SJCRH30 (cell line): ENCODE data around the gene POFUT2. TPM values are rescaled to one million over a fixed set of nuclear protein-coding genes. Genes with fewer than 3 reads are reported as not detected.

Experiments used
- DNase-seq, 2 experiments: peaks; one replicate each; pipeline ENCODE4 v3.0.0-alpha.2; 2015 to 2020
- H3K27ac ChIP-seq: fragments of 250-450 bp; sonication (Bioruptor Pico); 2 replicates; pipeline ENCODE4 v1.5.1; 2020; ENCODE audit warnings: mild to moderate bottlenecking, moderate library complexity
- H3K27me3 ChIP-seq: fragments of 250-450 bp; sonication (Bioruptor Pico); 2 replicates; pipeline ENCODE4 v1.5.1; 2020; ENCODE audit warnings: mild to moderate bottlenecking, moderate library complexity
- H3K36me3 ChIP-seq: fragments of 250-450 bp; sonication (Bioruptor Pico); 2 replicates; pipeline ENCODE4 v1.5.1; 2020; ENCODE audit warnings: mild to moderate bottlenecking, moderate library complexity
- H3K4me1 ChIP-seq: fragments of 250-450 bp; sonication (Bioruptor Pico); 2 replicates; pipeline ENCODE4 v1.5.1; 2020; ENCODE audit warnings: mild to moderate bottlenecking, moderate library complexity
- H3K4me3 ChIP-seq: fragments of 250-450 bp; sonication (Bioruptor Pico); 2 replicates; pipeline ENCODE4 v1.5.1; 2020; ENCODE audit warnings: mild to moderate bottlenecking, moderate library complexity
- H3K9me3 ChIP-seq: fragments of 250-450 bp; sonication (Bioruptor Pico); replicated peaks from 2 replicates; pipeline ENCODE4 v1.5.1; 2020; ENCODE audit warnings: mild to moderate bottlenecking, moderate library complexity
- total RNA-seq: library from RNA; depleted of rRNA; stranded (reverse); fragments of >200 nt; shearing (Covaris generic); gene quantifications from 2 replicates; pipeline ENCODE4 v1.2.3, GENCODE V29; 2014; rRNA removed

POFUT2 gene
- total RNA-seq, 1 experiment from 2014 or later = 16.5 TPM

DNA sequence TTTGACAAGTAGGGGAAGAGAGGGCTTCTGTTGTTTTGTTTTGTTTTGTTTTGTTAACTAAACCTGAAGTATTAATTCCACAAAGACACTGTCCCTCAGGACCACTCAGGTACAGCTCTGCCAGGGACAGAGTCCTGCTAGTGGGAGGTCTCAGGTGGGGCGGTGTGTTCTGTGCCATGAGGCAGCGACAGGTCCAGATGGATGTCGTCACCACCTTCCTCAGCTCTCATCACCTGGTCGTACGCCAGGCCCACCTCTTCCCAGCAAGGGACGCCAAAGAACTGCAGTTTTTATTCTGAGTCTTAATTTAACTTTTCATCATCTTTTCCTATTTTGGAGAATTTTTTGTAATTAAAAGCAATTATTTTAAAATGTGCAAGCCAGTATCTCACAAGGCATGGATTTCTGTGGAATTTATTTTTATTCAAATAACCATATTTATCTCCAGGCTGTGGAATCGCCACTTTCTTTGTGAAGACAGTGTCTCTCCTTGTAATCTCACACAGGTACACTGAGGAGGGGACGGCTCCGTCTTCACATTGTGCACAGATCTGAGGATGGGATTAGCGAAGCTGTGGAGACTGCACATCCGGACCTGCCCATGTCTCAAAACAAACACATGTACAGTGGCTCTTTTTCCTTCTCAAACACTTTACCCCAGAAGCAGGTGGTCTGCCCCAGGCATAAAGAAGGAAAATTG lies 62.5 kb downstream of the POFUT2 start:
- Histone ChIP-seq H3K27me3 (no peaks in the 10 kb centered on the region), H3K36me3 (0 out of 2 replicates have a peak, but pooled peaks cover under 1% of the 10 kb centered on the region), H3K9me3 (no peaks in the 10 kb centered on the region)

DNA sequence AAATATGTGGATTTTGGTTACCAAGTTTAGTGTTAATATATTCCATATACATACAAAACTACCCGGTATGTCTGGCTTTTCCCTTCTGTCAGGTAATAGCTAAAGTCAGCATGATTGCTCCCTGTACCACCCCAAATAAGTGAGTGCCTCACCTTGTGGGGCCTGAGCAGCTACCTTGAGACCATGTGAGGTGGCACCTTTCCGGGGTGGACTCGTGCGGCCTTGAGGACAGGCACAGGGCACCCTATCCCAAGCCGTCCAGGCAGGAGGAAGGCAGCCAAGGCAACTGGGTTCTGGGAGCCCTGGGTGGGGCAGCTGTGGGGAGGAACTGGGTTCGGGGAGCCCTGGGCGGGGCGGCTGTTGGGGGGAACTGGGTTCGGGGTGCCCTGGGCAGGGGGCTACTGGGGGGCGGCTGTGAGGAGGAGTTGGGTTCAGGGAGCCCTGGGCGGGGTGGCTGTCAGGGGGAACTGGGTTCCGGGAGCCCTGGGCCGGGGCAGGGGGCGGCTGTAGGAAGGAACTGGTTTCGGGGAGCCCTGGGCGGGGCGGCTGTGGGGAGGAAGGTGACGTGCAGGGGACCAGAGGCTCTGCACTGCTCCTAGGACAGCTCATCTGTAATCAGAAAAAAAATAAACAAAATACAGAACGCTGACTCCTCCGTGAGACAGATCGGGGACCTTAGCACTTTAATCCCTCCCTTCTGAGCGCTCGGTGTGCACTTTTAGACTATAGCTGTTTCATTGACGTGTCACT lies 63.3 kb downstream of the POFUT2 start:
- Histone ChIP-seq H3K4me3 (no peak overlapping the region), H3K27me3 (no peaks in the 10 kb centered on the region), H3K36me3 (0 out of 2 replicates have a peak, but pooled peaks cover 4% of the 10 kb centered on the region), H3K27ac (no peak overlapping the region), H3K4me1 (peaks cover 10% of the 10 kb centered on the region; the same call in 1 of the 2 replicates), H3K9me3 (no peaks in the 10 kb centered on the region)
- DNase-seq = no peak

More for the DNA sequence above, 62.5 kb downstream of the POFUT2 start:
- H3K27ac ChIP-seq = no peak overlapping the region
- peaks cover 10% of the 10 kb centered on the region; the same call in 1 of the 2 replicates for H3K4me1 ChIP-seq
- DNase-seq = no peak
- H3K4me3 ChIP-seq = no peak overlapping the region

DNA sequence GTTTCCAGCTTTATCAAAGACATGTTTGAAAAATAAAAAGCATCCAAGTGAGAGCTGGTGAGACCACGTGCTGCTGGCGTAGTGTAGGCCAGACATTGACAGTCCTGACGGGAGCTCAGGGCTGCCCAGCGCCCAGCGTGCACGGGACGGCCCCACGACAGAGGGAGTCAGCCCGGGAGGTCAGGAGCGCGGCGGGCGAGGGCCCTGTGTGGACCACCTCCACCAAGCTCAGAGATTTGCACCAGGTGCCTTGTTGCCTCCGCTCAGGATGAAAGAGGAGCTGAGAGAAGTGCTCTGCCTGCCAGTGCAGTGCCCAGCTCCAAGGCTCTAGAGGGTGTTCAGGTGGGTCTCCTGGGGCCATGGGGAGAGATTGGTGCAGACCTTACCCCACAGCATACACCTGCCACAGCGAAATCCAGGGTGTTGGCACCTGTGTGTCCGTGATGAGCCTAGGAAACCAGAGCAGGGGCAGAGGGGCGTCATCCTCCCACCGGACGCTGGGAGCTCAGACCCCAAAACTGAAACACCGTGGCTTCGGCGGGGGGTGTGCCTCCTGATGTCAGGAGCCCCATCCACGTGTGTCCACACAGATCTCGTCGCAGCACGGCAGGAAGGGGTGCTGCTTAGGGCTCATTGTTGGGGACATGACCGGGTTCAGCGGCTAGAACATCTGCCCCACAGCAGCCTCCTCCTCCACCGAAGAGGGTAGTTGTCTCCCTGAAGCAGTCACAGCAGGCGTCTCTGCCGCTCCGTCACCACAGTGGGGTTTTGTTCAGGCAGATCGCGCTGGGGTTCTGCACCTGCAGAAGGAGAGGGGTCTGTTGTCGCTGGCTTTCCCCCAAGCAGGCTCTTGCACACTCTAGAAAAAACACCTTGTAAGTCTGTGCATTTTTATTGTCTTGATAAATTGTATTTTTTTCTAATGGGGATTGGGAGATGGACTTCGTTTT lies 64.2 kb downstream of the POFUT2 start:
- no peak overlapping the region for H3K27ac ChIP-seq
- no peak overlapping the region for H3K4me3 ChIP-seq
- no peaks in the 10 kb centered on the region for H3K9me3 ChIP-seq
- no peaks in the 10 kb centered on the region for H3K27me3 ChIP-seq
- DNase-seq = no peak
- H3K36me3 ChIP-seq = 0 out of 2 replicates have a peak, but pooled peaks cover 6% of the 10 kb centered on the region
- H3K4me1 ChIP-seq = peaks cover 10% of the 10 kb centered on the region; the same call in 1 of the 2 replicates

DNA sequence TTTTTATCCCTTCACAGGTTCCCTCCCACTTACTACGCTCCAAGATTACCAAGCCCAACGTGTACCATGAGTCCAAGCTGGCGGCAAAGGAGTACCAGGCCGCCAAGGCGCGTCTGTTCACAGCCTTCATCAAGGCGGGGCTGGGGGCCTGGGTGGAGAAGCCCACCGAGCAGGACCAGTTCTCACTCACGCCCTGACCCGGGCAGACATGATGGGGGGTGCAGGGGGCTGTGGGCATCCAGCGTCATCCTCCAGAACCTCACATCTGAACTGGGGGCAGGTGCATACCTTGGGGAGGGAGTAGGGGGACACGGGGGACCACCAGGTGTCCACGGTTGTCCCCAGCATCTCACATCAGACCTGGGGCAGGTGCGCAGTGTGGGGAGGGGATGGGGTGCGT lies 65.7 kb downstream of the POFUT2 start:
- H3K4me1 ChIP-seq = 0 out of 2 replicates have a peak, but pooled peaks cover 3% of the 10 kb centered on the region
- H3K4me3 ChIP-seq = no peak overlapping the region
- H3K9me3 ChIP-seq = peaks cover 3% of the 10 kb centered on the region; the same call in 1 of the 2 replicates
- DNase-seq = no peak
- no peak overlapping the region for H3K27ac ChIP-seq
- 0 out of 2 replicates have a peak, but pooled peaks cover 6% of the 10 kb centered on the region for H3K36me3 ChIP-seq
- no peaks in the 10 kb centered on the region for H3K27me3 ChIP-seq

DNA sequence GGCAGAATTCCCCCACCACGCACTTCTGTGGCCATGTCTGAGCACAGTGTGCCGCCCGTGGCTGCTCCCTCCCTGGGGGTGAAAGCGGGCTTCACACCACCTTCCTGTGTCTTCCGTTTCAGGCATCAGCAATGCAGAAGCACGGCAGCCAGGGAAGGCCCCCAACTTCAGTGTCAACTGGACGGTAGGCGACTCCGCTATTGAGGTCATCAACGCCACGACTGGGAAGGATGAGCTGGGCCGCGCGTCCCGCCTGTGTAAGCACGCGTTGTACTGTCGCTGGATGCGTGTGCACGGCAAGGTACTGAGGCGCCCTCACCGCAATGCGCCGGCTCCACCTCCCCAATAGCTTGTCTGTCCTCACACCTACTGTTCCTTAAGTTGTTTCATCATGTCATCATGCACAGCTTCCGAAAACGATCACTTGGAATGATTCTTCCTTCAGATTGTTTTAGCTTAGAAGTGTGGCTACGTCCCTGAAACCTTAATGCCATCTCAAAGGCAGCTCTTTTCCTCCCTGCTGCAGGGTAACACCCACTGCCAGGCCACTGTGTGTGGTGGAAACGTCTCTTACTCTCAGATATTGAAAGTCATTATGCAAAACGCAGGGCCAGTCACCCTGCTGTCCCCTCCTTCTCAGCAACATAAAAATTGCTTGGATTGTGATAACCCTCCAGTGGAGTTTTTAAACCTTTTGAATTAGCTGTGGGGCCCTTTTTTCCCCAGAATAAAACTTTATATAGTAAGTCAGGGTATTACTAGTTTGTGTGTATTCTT lies 66.8 kb downstream of the POFUT2 start:
- peaks cover 8% of the 10 kb centered on the region; the same call in 1 of the 2 replicates for H3K36me3 ChIP-seq
- no peak overlapping the region for H3K27ac ChIP-seq
- no peaks in the 10 kb centered on the region for H3K27me3 ChIP-seq
- H3K4me3 ChIP-seq = no peak overlapping the region
- H3K9me3 ChIP-seq = peaks cover 3% of the 10 kb centered on the region; the same call in 1 of the 2 replicates
- no peak for DNase-seq
- H3K4me1 ChIP-seq = no peaks in the 10 kb centered on the region

DNA sequence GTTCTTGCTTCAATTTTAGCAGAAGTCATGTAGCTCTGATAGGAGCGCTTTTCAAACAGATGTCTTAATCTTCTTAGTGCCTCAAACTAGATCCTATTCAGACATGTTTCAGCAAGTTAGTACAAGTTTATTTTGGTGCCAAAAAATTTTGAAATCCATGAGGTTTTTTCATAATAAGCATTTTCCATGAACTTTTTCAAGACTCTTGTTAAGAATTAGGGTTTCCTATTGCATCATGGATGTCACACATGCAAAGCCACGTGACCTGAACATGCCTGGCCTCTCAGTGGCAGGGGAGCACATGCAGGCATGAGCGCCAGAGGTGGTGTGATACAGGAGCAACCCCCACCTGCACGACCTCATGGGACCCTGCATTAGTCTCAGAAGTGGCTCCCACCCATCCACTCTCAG lies 67.6 kb downstream of the POFUT2 start:
- Histone ChIP-seq H3K4me3 (no peak overlapping the region), H3K27me3 (no peaks in the 10 kb centered on the region), H3K4me1 (no peaks in the 10 kb centered on the region), H3K36me3 (peaks cover 9% of the 10 kb centered on the region; the same call in 1 of the 2 replicates), H3K27ac (no peak overlapping the region), H3K9me3 (peaks cover 3% of the 10 kb centered on the region; the same call in 1 of the 2 replicates)
- no peak for DNase-seq

DNA sequence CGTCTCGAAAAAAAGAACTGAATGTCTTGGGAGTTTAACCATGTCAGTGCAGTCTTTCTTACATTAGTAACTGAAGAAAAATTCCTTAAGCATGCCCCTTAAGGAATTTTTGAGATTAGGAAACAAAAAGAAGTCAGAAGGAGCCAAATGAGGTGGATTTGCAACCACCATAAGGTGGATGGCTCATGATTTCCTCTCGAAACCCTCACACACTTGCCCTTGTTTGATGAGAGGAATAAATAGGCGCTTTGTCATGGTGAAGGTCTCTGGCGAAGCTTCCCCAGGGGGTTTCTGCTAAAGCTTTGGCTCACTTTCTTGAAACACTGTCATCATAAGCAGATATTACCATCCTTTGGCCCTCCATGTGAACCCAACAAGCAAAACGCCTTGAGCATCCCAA lies 68.2 kb downstream of the POFUT2 start:
- Histone ChIP-seq H3K36me3 (peaks cover 9% of the 10 kb centered on the region; the same call in 1 of the 2 replicates), H3K4me3 (no peak overlapping the region), H3K9me3 (peaks cover 3% of the 10 kb centered on the region; the same call in 1 of the 2 replicates), H3K4me1 (no peaks in the 10 kb centered on the region), H3K27ac (no peak overlapping the region), H3K27me3 (no peaks in the 10 kb centered on the region)
- no peak for DNase-seq

DNA sequence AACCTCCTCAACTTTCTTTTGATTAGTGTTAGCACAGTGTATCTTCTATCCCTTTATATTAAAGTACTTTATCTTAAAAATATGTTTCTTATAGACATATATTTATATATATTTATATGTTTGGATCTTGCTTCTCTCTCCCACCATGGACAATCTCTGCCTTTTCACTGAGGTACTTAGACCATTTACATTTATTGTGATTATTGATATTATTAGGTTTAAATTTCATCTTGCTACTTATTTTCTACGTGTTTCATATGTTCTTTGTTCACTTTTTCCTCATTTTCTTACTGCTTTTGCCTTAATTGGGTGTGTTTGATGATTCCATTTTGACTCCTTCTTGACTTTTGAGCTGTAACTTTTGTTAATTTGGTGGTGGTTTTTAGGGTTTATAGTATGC lies 70.7 kb downstream of the POFUT2 start:
- H3K4me3 ChIP-seq = no peak overlapping the region
- no peak for DNase-seq

DNA sequence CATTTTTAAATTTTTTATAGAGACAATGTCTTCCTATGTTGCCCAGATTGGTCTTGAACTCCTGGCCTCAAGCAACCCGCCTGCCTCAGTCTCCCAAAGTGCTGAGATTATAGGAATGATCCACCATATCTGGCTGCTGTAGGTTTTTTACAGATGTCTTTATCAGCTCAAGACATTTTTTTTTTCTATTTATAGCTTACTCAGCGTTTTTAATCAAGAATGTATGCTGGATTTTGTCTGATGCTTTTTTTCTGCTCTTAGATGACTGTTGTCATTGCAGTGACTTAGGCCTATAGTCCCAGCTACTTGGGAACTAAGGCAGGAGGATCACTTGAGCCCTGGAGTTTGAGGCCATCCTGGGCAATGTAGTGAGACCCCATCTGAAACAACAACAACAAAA lies 72.5 kb downstream of the POFUT2 start:
- H3K27me3 ChIP-seq = no peaks in the 10 kb centered on the region

More for the DNA sequence above, 70.7 kb downstream of the POFUT2 start:
- Histone ChIP-seq H3K36me3 (peaks cover 9% of the 10 kb centered on the region; the same call in 1 of the 2 replicates), H3K27me3 (no peaks in the 10 kb centered on the region), H3K9me3 (peaks cover 3% of the 10 kb centered on the region; the same call in 1 of the 2 replicates), H3K4me1 (no peaks in the 10 kb centered on the region), H3K27ac (no peak overlapping the region)

More for the DNA sequence above, 72.5 kb downstream of the POFUT2 start:
- Histone ChIP-seq H3K36me3 (peaks cover 8% of the 10 kb centered on the region; the same call in 1 of the 2 replicates), H3K4me1 (no peaks in the 10 kb centered on the region), H3K9me3 (peaks cover 3% of the 10 kb centered on the region; the same call in 1 of the 2 replicates), H3K27ac (no peak overlapping the region), H3K4me3 (no peak overlapping the region)
- no peak for DNase-seq

Other genes with a start within 250 kb of the POFUT2 start
- 7.8 and 8.4 TPM in 2 replicates for gene ADARB1, start 213.3 kb downstream of the POFUT2 start, total RNA-seq
- 18.5 and 19.5 TPM in 2 replicates for gene COL18A1, start 117.3 kb upstream of the POFUT2 start, total RNA-seq